ENCODE measurements around the gene OR2T10. TPM values are rescaled to one million over a fixed set of nuclear protein-coding genes. Genes with fewer than 3 reads are reported as not detected.
"Not testable (repeated sequence)": the region's sequence is repeated elsewhere in the genome, so short reads cannot be mapped to it uniquely, and the experiment has no call there.

OR2T10 gene
- total RNA-seq, 1 experiment from 2014 or later: not detected

GRCh38 chr1:248636612-248637011 lies 39.1 kb upstream of the OR2T10 start:
- CTCF ChIA-PET; BruUV-seq (replicated peaks); in situ Hi-C loops (cut with HindIII; ENCODE audit: low pct_unique_long_range_greater_than_20kb, low sequenced_read_pairs); H3K36me3 ChIP-seq (ENCODE audit: control insufficient read depth, insufficient read depth, low read length); H3K4me3 ChIP-seq (ENCODE audit: low read depth in 2 of 2, low read length in 2 of 2); H3K27ac ChIP-seq (ENCODE audit: low read length); H3K27me3 ChIP-seq (ENCODE audit: control insufficient read depth, insufficient read depth, low read length); POLR2A ChIA-PET; H3K9me3 ChIP-seq (ENCODE audit: control insufficient read depth, insufficient read depth, low read depth, low read length); ATAC-seq; H3K4me1 ChIP-seq (ENCODE audit: control insufficient read depth, insufficient read depth, low read length); DNase-seq (ENCODE audit: low read depth, low spot score); intact Hi-C loops (cut with micrococcal nuclease; ENCODE audit: unreplicated experiment): not testable (repeated sequence)

GRCh38 chr1:248634991-248635390 lies 37.5 kb upstream of the OR2T10 start, which contains the start of gene OR2T11:
TSS of gene OR2T11 (minus strand) at chr1:248635091. CDS start at chr1:248627128, 7,963 bp downstream.
- in situ Hi-C loops (cut with HindIII; ENCODE audit: low pct_unique_long_range_greater_than_20kb, low sequenced_read_pairs); ATAC-seq; H3K4me3 ChIP-seq (ENCODE audit: low read depth in 2 of 2, low read length in 2 of 2); H3K9me3 ChIP-seq (ENCODE audit: control insufficient read depth, insufficient read depth, low read depth, low read length); BruUV-seq (replicated peaks); H3K27me3 ChIP-seq (ENCODE audit: control insufficient read depth, insufficient read depth, low read length); H3K36me3 ChIP-seq (ENCODE audit: control insufficient read depth, insufficient read depth, low read length); CTCF ChIA-PET; H3K4me1 ChIP-seq (ENCODE audit: control insufficient read depth, insufficient read depth, low read length); DNase-seq (ENCODE audit: low read depth, low spot score); POLR2A ChIA-PET; intact Hi-C loops (cut with micrococcal nuclease; ENCODE audit: unreplicated experiment); H3K27ac ChIP-seq (ENCODE audit: low read length): not testable (repeated sequence)

GRCh38 chr1:248631354-248632008 lies 34.0 kb upstream of the OR2T10 start:
- H3K27ac ChIP-seq (ENCODE audit: low read length): no peak overlapping the region
- no TSS peak for BruUV-seq (replicated peaks)
- CTCF ChIA-PET: no interaction called here
- no peaks in the 10 kb centered on the region for H3K36me3 ChIP-seq (ENCODE audit: control insufficient read depth, insufficient read depth, low read length)
- DNase-seq (ENCODE audit: low read depth, low spot score) (no peak), ATAC-seq (no peak)
- POLR2A ChIA-PET: no interaction called here
- intact Hi-C loops (cut with micrococcal nuclease; ENCODE audit: unreplicated experiment) (no loop called here), in situ Hi-C loops (cut with HindIII; ENCODE audit: low pct_unique_long_range_greater_than_20kb, low sequenced_read_pairs) (no loop called here)
- H3K9me3 ChIP-seq (ENCODE audit: control insufficient read depth, insufficient read depth, low read depth, low read length): no peaks in the 10 kb centered on the region
- no peak overlapping the region for H3K4me3 ChIP-seq (ENCODE audit: low read depth in 2 of 2, low read length in 2 of 2)
- no peaks in the 10 kb centered on the region for H3K27me3 ChIP-seq (ENCODE audit: control insufficient read depth, insufficient read depth, low read length)
- H3K4me1 ChIP-seq (ENCODE audit: control insufficient read depth, insufficient read depth, low read length): no peaks in the 10 kb centered on the region
- no peak for TF ChIP-seq POLR2AphosphoS5 (IDR thresholded peaks at IDR 0.05; ENCODE audit: low read depth, low read length)
- TF ChIP-seq SIN3A (IDR thresholded peaks at IDR 0.05; ENCODE audit: borderline replicate concordance, insufficient read depth, low read depth, low read length): no peak
- no peak for TF ChIP-seq CTCF (IDR thresholded peaks at IDR 0.05)
- TF ChIP-seq REST (IDR thresholded peaks at IDR 0.05; ENCODE audit: insufficient read depth in 1 of 2, low read depth in 2 of 2, low read length in 1 of 2): no peak
- TF ChIP-seq TCF7L2 (IDR thresholded peaks at IDR 0.05; ENCODE audit: low read depth, low read length): no peak
